IMR-90 (cell line): ENCODE data around the gene RPP30. TPM values are rescaled to one million over a fixed set of nuclear protein-coding genes. Genes with fewer than 3 reads are reported as not detected.

Source experiments
- ATAC-seq: fragments of 200-7000 bp; cut with Tn5 transposase; 2 replicates; pipeline ENCODE4 v1.9.1; 2020; ENCODE audit warnings: low read depth, mild to moderate bottlenecking, moderate library complexity
- Bru-seq: library from RNA; stranded (reverse); fragments of 400-500 nt; gene quantifications from one replicate; lab custom pipeline; 2021; lab: Mats Ljungman, UMichigan
- BruChase-seq, 2 experiments: library from RNA; stranded (reverse); fragments of 400-500 nt; gene quantifications; one replicate each; lab custom pipeline; 2021; lab: Mats Ljungman, UMichigan
- BruUV-seq: library from RNA; stranded (reverse); fragments of 400-500 nt; replicated peaks from 2 replicates; lab custom pipeline; 2021; lab: Mats Ljungman, UMichigan
- CTCF ChIA-PET: fragments of 300-600 bp; formaldehyde crosslinking; extraction: SDS; loops from one replicate; lab custom pipeline; 2021; ENCODE audit warnings: antibody characterized with exemption; lab: Yijun Ruan, JAX
- POLR2A ChIA-PET: fragments of 300-600 bp; sonication (Branson Sonifier 250); formaldehyde crosslinking; loops from one replicate; lab custom pipeline; 2022; ENCODE audit warnings: antibody characterized with exemption; ENCODE audit not compliant: unreplicated experiment; lab: Charles Lee
- DNase-seq: peaks from one replicate; pipeline ENCODE4 v3.0.0; 2013
- H2AFZ ChIP-seq: replicated peaks from 2 replicates; pipeline ENCODE3; 2013; ENCODE audit warnings: low read length, mild to moderate bottlenecking; ENCODE audit not compliant: poor library complexity
- H2AK5ac ChIP-seq: 2 replicates; pipeline ENCODE4 v1.6.1; 2013; ENCODE audit warnings: low read depth, low read length, inconsistent platforms
- H2AK9ac ChIP-seq: replicated peaks from 2 replicates; pipeline ENCODE3; 2013; ENCODE audit warnings: mild to moderate bottlenecking, low read depth, low read length, moderate library complexity; ENCODE audit not compliant: poor library complexity
- H2BK120ac ChIP-seq: 2 replicates; pipeline ENCODE4 v1.6.1; 2013; ENCODE audit warnings: low read depth, low read length, inconsistent platforms
- H2BK15ac ChIP-seq: 3 replicates; pipeline ENCODE4 v1.6.1; 2013; ENCODE audit warnings: low read depth, low read length, inconsistent platforms
- H2BK20ac ChIP-seq: 2 replicates; pipeline ENCODE4 v1.6.1; 2013; ENCODE audit warnings: low read depth, mild to moderate bottlenecking, inconsistent platforms, low read length, moderate library complexity
- H2BK5ac ChIP-seq: 2 replicates; pipeline ENCODE4 v1.6.1; 2013; ENCODE audit warnings: mild to moderate bottlenecking, low read depth, low read length, inconsistent platforms; ENCODE audit not compliant: poor library complexity, severe bottlenecking
- H3K14ac ChIP-seq: replicated peaks from 2 replicates; pipeline ENCODE4 v1.6.1; 2013; ENCODE audit warnings: low read depth, low read length, inconsistent platforms
- H3K18ac ChIP-seq: 2 replicates; pipeline ENCODE4 v1.6.1; 2013; ENCODE audit warnings: low read depth, low read length, control low read depth
- H3K23ac ChIP-seq: 2 replicates; pipeline ENCODE4 v1.6.1; 2013; ENCODE audit warnings: low read depth, low read length, inconsistent platforms
- H3K27ac ChIP-seq: 2 replicates; pipeline ENCODE4 v1.5.1; 2013; ENCODE audit warnings: mild to moderate bottlenecking, control low read depth, low read length; ENCODE audit not compliant: insufficient read depth
- H3K27me3 ChIP-seq: 2 replicates; pipeline ENCODE4 v1.6.1; 2013; ENCODE audit warnings: low read length; ENCODE audit not compliant: control insufficient read depth, insufficient read depth
- H3K36me3 ChIP-seq: 2 replicates; pipeline ENCODE4 v1.6.1; 2013; ENCODE audit warnings: low read length, mixed read lengths; ENCODE audit not compliant: control insufficient read depth, insufficient read depth
- H3K4ac ChIP-seq: 2 replicates; pipeline ENCODE4 v1.6.1; 2013; ENCODE audit warnings: low read depth, low read length, inconsistent platforms
- H3K4me1 ChIP-seq: 2 replicates; pipeline ENCODE4 v1.6.1; 2013; ENCODE audit warnings: low read length, mixed read lengths; ENCODE audit not compliant: control insufficient read depth, insufficient read depth
- H3K4me2 ChIP-seq: 2 replicates; pipeline ENCODE4 v1.6.1; 2013; ENCODE audit warnings: low read depth, mild to moderate bottlenecking, control low read depth, low read length, moderate library complexity
- H3K4me3 ChIP-seq: 2 replicates; pipeline ENCODE4 v1.5.1; 2013; ENCODE audit warnings: low read depth, mild to moderate bottlenecking, control low read depth, low read length, moderate library complexity; ENCODE audit not compliant: insufficient read depth
- H3K56ac ChIP-seq: 2 replicates; pipeline ENCODE4 v1.6.1; 2013; ENCODE audit warnings: low read length, inconsistent platforms; ENCODE audit not compliant: insufficient read depth; ENCODE audit errors: extremely low read depth
- H3K79me1 ChIP-seq, 2 experiments: 2 replicates each; pipeline ENCODE4 v1.6.1; 2013; ENCODE audit warnings: low read length in 2 of 2, inconsistent platforms in 1 of 2, low read depth in 1 of 2
- H3K9ac ChIP-seq: 2 replicates; pipeline ENCODE4 v1.6.1; 2013; ENCODE audit warnings: low read depth, low read length, control low read depth
- H3K9me1 ChIP-seq: 2 replicates; pipeline ENCODE4 v1.6.1; 2013; ENCODE audit warnings: low read length, inconsistent platforms; ENCODE audit not compliant: insufficient read depth
- H3K9me3 ChIP-seq: 2 replicates; pipeline ENCODE4 v1.6.1; 2013; ENCODE audit warnings: low read length; ENCODE audit not compliant: control insufficient read depth, insufficient read depth
- H4K20me1 ChIP-seq: 2 replicates; pipeline ENCODE4 v1.6.1; 2013; ENCODE audit warnings: low read length, inconsistent platforms; ENCODE audit not compliant: insufficient read depth
- H4K5ac ChIP-seq: 2 replicates; pipeline ENCODE4 v1.6.1; 2013; ENCODE audit warnings: mild to moderate bottlenecking, low read depth, low read length, control low read depth
- H4K8ac ChIP-seq, 2 experiments: 2 replicates each; pipeline ENCODE4 v1.6.1; 2013; ENCODE audit warnings: low read depth in 2 of 2, low read length in 2 of 2, control low read depth in 1 of 2, inconsistent platforms in 1 of 2
- H4K91ac ChIP-seq: 2 replicates; pipeline ENCODE4 v1.6.1; 2013; ENCODE audit warnings: low read depth, low read length, inconsistent platforms; ENCODE audit not compliant: insufficient read depth
- FOS ChIP-seq: fragments of 150-350 bp; IDR thresholded peaks from 2 replicates; pipeline ENCODE4 v1.6.1; 2016; ENCODE audit warnings: low read depth, low read length
- MXI1 ChIP-seq: IDR thresholded peaks from 2 replicates; pipeline ENCODE4 v1.6.1; 2012; ENCODE audit warnings: low read depth, mild to moderate bottlenecking, low read length, moderate library complexity, borderline replicate concordance
- SMC3 ChIP-seq: fragments of 150-350 bp; IDR thresholded peaks from 2 replicates; pipeline ENCODE4 v1.6.1; 2016; ENCODE audit warnings: low read depth, mild to moderate bottlenecking, antibody characterized with exemption, low read length, moderate library complexity
- WGBS, 2 experiments: methylation state at CpG; one replicate each; pipeline versions ENCODE4 v1.1.5 to v1.1.7; 2013; ENCODE audit warnings: missing lambda C conversion rate in 2 of 2; ENCODE audit not compliant: insufficient read length in 1 of 2; ENCODE audit errors: extremely low coverage in 2 of 2; 5-methylcytosine and 5-hydroxymethylcytosine counted together
- dilution Hi-C: fragments of 300-500 bp; cut with HindIII; formaldehyde crosslinking; loops from one replicate; pipeline ENCODE4 v1.14.3; 2018; ENCODE audit warnings: low sequenced_read_pairs; ENCODE audit not compliant: unreplicated experiment
- in situ Hi-C: fragments of 300-500 bp; cut with MboI; formaldehyde crosslinking; loops from 3 replicates; pipeline ENCODE4 v1.14.3; 2019; ENCODE audit warnings: low sequenced_read_pairs, inconsistent platforms, mixed read lengths
- intact Hi-C: fragments of 100-400 bp; cut with micrococcal nuclease; formaldehyde crosslinking; loops from 2 replicates; pipeline ENCODE4 v1.10.0; 2022
- long read RNA-seq: library from polyadenylated mRNA; unstranded; transcript quantifications from one replicate; pipeline ENCODE4 v2.0.0, GENCODE V29; 2021; ENCODE audit not compliant: unreplicated experiment
- polyA plus RNA-seq, 3 experiments: library from polyadenylated mRNA; depleted of rRNA; stranded (reverse); fragments of >200 nt; gene quantifications; 2 replicates each; pipeline ENCODE4 v1.2.3, GENCODE V29; 2012; ENCODE audit warnings: low replicate concordance in 1 of 3
- total RNA-seq: library from RNA; depleted of rRNA; stranded (reverse); fragments of >200 nt; gene quantifications from 2 replicates; pipeline ENCODE4 v1.2.3, GENCODE V29; 2012; rRNA removed

Gene RPP30
- 45.2 and 45.8 TPM in 2 replicates for total RNA-seq
- polyA plus RNA-seq (2012; rRNA removed), result 25.6 and 27.6 TPM in 2 replicates
- 3.7 and 7.0 TPM in 2 replicates for polyA plus RNA-seq (2012; cell fraction: cytosol; rRNA removed)
- polyA plus RNA-seq (2012; cell fraction: nucleus; rRNA removed; ENCODE audit: low replicate concordance), result 2.5 and 24.9 TPM in 2 replicates
- Bru-seq, nascent RNA, result percentile 68 among the genes with signal in this experiment
- percentile 58 among the genes with signal in this experiment for BruChase-seq, experiment 1, labeled RNA remaining after a 6-hour chase
- BruChase-seq, experiment 2, labeled RNA remaining after a 2-hour chase, result percentile 58 among the genes with signal in this experiment
- long read RNA-seq, transcript RPP30-202 (11 exons, 2,589 nt), result major isoform, 11 of 16 reads
- long read RNA-seq, partial matches to known transcripts, result 1 of 16 reads
- long read RNA-seq, other reads (novel, unspliced or antisense), result 4 of 16 reads

- peak; percentile 89 for TF ChIP-seq MXI1
- no peak for TF ChIP-seq SMC3
- no peak for TF ChIP-seq FOS
- Histone ChIP-seq H3K4me2 (peak within 1 kb of the TSS; percentile 97), H3K4me1 (peaks cover 2% of the 10 kb centered on the region; the same call in 1 of the 2 replicates), H3K79me1 (peaks cover 12 to 16% of the 10 kb centered on the region in 2 experiments), H4K91ac (no peak within 1 kb of the TSS), H2AK9ac (peak within 1 kb of the TSS; percentile 47), H3K4me3 (peak within 1 kb of the TSS; percentile 89), H4K5ac (peak within 1 kb of the TSS; percentile 79), H4K8ac (peak within 1 kb of the TSS; percentile 21 to 94), H3K9me3 (no peaks in the 10 kb centered on the region), H3K18ac (no peak within 1 kb of the TSS), H3K36me3 (peaks cover 5% of the 10 kb centered on the region), H3K9me1 (peaks cover 2% of the 10 kb centered on the region; the same call in 1 of the 2 replicates), H3K56ac (peak within 1 kb of the TSS; percentile 50; the same call in 1 of the 2 replicates), H3K9ac (peak within 1 kb of the TSS; percentile 86), H3K27me3 (peaks cover 13% of the 10 kb centered on the region), H2BK120ac (peak within 1 kb of the TSS; percentile 80), H2BK5ac (peak within 1 kb of the TSS; percentile 73), H2AK5ac (no peak within 1 kb of the TSS), H2BK15ac (no peak within 1 kb of the TSS; the same call in 2 of the 3 replicates), H3K14ac (peak within 1 kb of the TSS; percentile 93), H3K4ac (peak within 1 kb of the TSS; percentile 86), H2AFZ (peak within 1 kb of the TSS; percentile 97), H4K20me1 (no peaks in the 10 kb centered on the region), H3K27ac (peak within 1 kb of the TSS; percentile 77), H2BK20ac (0 out of 2 replicates have a peak within 1 kb of the TSS, but pooled peaks have one; percentile 12), H3K23ac (peak within 1 kb of the TSS; percentile 88; the same call in 1 of the 2 replicates)
- ChIA-PET CTCF (interaction anchor here (0.9 to 1.4 kb wide), 4 partner anchors 8 to 130 kb away, joined by 3 to 5 read pairs (median 4); no protein-coding TSS in a partner anchor), POLR2A (no interaction called here)
- intact Hi-C loops (loop anchor here (2.0 to 5.0 kb wide), 2 partner anchors 121 to 1035 kb away; partner anchors contain the start of gene FGFBP3), in situ Hi-C loops (loop anchor here (25.0 kb wide), 1 partner anchor 1435 kb away; no protein-coding TSS in a partner anchor), dilution Hi-C loops (no loop called here)
- ATAC-seq (peak; percentile 99), DNase-seq (peak; percentile 74)
- no TSS peak for BruUV-seq
- WGBS, 2 experiments, result 1% methylated on average over 17 of the region's 43 CpGs; no CpG with 5 or more reads in 1 of the 2 experiments
Measured at GRCh38 chr10:90871766-90872647, at the start of gene RPP30. Gene RPP30 (plus strand): TSS chr10:90871974. CDS start chr10:90871987, 13 bp downstream.
